Measurements from ENCODE around the gene ADAMTSL3.

- TF ChIP-seq, protein P1, sequence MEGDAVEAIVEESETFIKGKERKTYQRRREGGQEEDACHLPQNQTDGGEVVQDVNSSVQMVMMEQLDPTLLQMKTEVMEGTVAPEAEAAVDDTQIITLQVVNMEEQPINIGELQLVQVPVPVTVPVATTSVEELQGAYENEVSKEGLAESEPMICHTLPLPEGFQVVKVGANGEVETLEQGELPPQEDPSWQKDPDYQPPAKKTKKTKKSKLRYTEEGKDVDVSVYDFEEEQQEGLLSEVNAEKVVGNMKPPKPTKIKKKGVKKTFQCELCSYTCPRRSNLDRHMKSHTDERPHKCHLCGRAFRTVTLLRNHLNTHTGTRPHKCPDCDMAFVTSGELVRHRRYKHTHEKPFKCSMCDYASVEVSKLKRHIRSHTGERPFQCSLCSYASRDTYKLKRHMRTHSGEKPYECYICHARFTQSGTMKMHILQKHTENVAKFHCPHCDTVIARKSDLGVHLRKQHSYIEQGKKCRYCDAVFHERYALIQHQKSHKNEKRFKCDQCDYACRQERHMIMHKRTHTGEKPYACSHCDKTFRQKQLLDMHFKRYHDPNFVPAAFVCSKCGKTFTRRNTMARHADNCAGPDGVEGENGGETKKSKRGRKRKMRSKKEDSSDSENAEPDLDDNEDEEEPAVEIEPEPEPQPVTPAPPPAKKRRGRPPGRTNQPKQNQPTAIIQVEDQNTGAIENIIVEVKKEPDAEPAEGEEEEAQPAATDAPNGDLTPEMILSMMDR (IDR thresholded peaks at IDR 0.05; ENCODE audit: control extremely low read depth in 1 of 3, insufficient read depth in 1 of 3, low read depth in 1 of 3, low read length in 3 of 3): no peak
- TF ChIP-seq EZH2 (IDR thresholded peaks at IDR 0.05; ENCODE audit: low read depth, low read length, severe bottlenecking) (no peak), HDAC2 (IDR thresholded peaks at IDR 0.05; ENCODE audit: borderline replicate concordance in 1 of 2, low read depth in 2 of 2, low read length in 2 of 2) (no peak), MAX (IDR thresholded peaks at IDR 0.05) (no peak), GTF2F1 (IDR thresholded peaks at IDR 0.05; ENCODE audit: borderline replicate concordance, low read depth, low read length) (no peak), POLR2A (IDR thresholded peaks at IDR 0.05; ENCODE audit: control extremely low read depth in 1 of 2, low read depth in 2 of 2, low read length in 2 of 2) (no peak), ZNF274 (IDR thresholded peaks at IDR 0.05; ENCODE audit: borderline replicate concordance, extremely low read depth, low read length) (no peak), KDM1A (IDR thresholded peaks at IDR 0.05; ENCODE audit: borderline replicate concordance, low read length) (no peak), TEAD4 (IDR thresholded peaks at IDR 0.05; ENCODE audit: low read depth, low read length) (no peak), SIN3A (conservative IDR thresholded peaks at IDR 0.05 in 1 of 2, IDR thresholded peaks at IDR 0.05 in 1 of 2; ENCODE audit: low read depth in 1 of 2, low read length in 2 of 2) (no peak), TAF7 (optimal IDR thresholded peaks at IDR 0.05; ENCODE audit: borderline replicate concordance, low read depth, low read length) (no peak)
Observed at GRCh38 chr15:83815506-83815905, 161.6 kb downstream of the ADAMTSL3 start.
